Right lobe of liver (tissue), 4 donors: ENCODE results near the gene CYP2W1.

ENCODE experiments used
- POLR2A ChIP-seq: fragments of 450-650 bp; IDR thresholded peaks from one replicate; pipeline ENCODE4 v1.6.1; 2017; ENCODE audit warnings: antibody characterized with exemption, mild to moderate bottlenecking
- TF ChIP-seq, protein P1 (sequence below), 4 donors: fragments of 200-600 bp in 3 of 4; fragments of 450-650 bp in 1 of 4; IDR thresholded peaks; one replicate each; pipeline versions ENCODE4 v1.5.1 to v1.8.0; 2016 to 2022; ENCODE audit warnings: antibody characterized with exemption in 4 of 4, mild to moderate bottlenecking in 2 of 4
- donor health status: DM: no; HTN: no; CAD: no.
- donor health status: DM: no; HTN: no; CAD: no.
- donor health status: DM: no; HTN: yes; CAD: no.

DNA sequence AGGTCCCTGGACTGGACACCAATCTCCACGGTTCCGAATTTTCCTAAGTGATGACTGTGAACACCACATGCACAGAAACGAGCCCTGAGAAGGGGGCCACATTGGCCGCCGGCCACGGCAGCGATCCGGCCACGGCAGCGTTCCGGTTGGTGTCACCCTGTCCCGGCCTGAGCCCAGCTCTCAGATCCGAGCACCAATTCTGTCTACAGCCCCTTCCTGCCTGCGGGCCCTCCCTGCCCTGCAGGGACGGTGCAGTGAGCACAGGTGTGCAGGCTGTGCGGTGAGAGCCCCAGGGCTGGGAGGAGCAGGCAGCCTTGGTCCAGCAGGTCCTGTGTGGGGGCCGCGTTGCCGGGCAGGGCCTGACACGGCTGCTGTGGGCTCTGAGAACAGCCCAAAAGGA, 31.7 kb downstream of the CYP2W1 start:
- TF ChIP-seq, protein P1, sequence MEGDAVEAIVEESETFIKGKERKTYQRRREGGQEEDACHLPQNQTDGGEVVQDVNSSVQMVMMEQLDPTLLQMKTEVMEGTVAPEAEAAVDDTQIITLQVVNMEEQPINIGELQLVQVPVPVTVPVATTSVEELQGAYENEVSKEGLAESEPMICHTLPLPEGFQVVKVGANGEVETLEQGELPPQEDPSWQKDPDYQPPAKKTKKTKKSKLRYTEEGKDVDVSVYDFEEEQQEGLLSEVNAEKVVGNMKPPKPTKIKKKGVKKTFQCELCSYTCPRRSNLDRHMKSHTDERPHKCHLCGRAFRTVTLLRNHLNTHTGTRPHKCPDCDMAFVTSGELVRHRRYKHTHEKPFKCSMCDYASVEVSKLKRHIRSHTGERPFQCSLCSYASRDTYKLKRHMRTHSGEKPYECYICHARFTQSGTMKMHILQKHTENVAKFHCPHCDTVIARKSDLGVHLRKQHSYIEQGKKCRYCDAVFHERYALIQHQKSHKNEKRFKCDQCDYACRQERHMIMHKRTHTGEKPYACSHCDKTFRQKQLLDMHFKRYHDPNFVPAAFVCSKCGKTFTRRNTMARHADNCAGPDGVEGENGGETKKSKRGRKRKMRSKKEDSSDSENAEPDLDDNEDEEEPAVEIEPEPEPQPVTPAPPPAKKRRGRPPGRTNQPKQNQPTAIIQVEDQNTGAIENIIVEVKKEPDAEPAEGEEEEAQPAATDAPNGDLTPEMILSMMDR (IDR thresholded peaks at IDR 0.05), result no peak
- no peak for TF ChIP-seq POLR2A
